Uterus (tissue), 4 donors: Measurements from ENCODE around the gene TMPRSS3. TPM values are rescaled to one million over a fixed set of nuclear protein-coding genes. Genes with fewer than 3 reads are reported as not detected.

Source experiments
- DNase-seq, 2 donors: peaks; one replicate each; pipeline ENCODE4 v3.0.0-alpha.2; 2019 to 2020
- H3K27ac ChIP-seq, 2 donors: fragments of 200-600 bp; sonication (generic); 1 replicate in 1 of 2; 2 replicates in 1 of 2; pipeline ENCODE4 v1.5.1; 2016 to 2018
- H3K27me3 ChIP-seq, 2 donors: fragments of 200-600 bp; sonication (generic); one replicate each; pipeline ENCODE4 v1.5.1; 2018 to 2019; ENCODE audit warnings: control low read depth in 1 of 2
- H3K36me3 ChIP-seq, 2 donors: fragments of 200-600 bp; sonication (generic); one replicate each; pipeline ENCODE4 v1.5.1; 2019; ENCODE audit warnings: control low read depth in 1 of 2
- H3K4me1 ChIP-seq, 2 donors: fragments of 200-600 bp; sonication (generic); one replicate each; pipeline ENCODE4 v1.5.1; 2018 to 2019; ENCODE audit warnings: control low read depth in 1 of 2
- H3K4me3 ChIP-seq, 2 donors: fragments of 200-600 bp; sonication (generic); 1 replicate in 1 of 2; 2 replicates in 1 of 2; pipeline ENCODE4 v1.5.1; 2018 to 2019; ENCODE audit warnings: mild to moderate bottlenecking in 1 of 2
- H3K9me3 ChIP-seq, 2 donors: fragments of 200-600 bp; sonication (generic); one replicate each; pipeline ENCODE4 v1.5.1; 2019; ENCODE audit warnings: control low read depth in 1 of 2
- POLR2A ChIP-seq, 2 donors: fragments of 450-650 bp; IDR thresholded peaks; one replicate each; pipeline ENCODE4 v1.6.1; 2016; ENCODE audit warnings: antibody characterized with exemption in 2 of 2, mild to moderate bottlenecking in 1 of 2, moderate library complexity in 1 of 2
- intact Hi-C: fragments of 100-400 bp; cut with DNase I; formaldehyde crosslinking; loops from one replicate; pipeline ENCODE4 v1.15.1; 2023; ENCODE audit warnings: low total_unique reads
- total RNA-seq, 4 donors: library from RNA; depleted of rRNA in 3 of 4; stranded (reverse); fragments of >200 nt in 3 of 4; gene quantifications; one replicate each; pipeline versions ENCODE4 v1.1.0 to v1.2.4, GENCODE V29; 2014 to 2023
- TF ChIP-seq, protein P1 (sequence below), 4 experiments: fragments of 200-600 bp in 2 of 4; fragments of 450-650 bp in 2 of 4; sonication (generic) in 2 of 4; IDR thresholded peaks; one replicate each; pipeline ENCODE4 v1.5.1; 2016 to 2019; ENCODE audit warnings: antibody characterized with exemption in 4 of 4, mild to moderate bottlenecking in 2 of 4, moderate library complexity in 1 of 4
- donor health status: DM: yes; HTN: yes; CAD: no.

Gene TMPRSS3
- total RNA-seq, 4 donors from 2014 or later: 0.18 to 4.4 TPM; not detected in 2

DNA sequence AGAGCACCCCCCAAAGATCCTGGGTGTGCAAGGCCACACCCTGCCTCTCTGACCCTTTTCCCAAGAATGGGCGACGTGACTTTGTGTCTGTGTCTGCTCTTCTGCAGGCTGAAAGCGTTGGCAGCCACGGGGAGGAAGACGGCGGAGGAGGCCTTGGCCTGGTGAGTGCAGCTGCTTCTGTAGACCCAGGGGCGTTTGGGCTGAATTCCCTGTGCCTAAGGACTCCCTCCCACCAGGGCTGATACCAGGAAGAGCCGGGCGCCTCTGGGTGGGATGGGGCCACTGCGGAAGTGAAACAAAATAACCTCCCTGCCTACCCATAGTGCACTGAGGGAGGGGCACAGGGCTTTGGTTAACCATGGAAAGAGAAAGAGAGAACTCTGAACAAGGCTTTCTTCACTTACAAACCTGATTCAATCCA lies 10.4 kb upstream of the TMPRSS3 start:
- DNase-seq: no peak
- intact Hi-C loops: no loop called here

DNA sequence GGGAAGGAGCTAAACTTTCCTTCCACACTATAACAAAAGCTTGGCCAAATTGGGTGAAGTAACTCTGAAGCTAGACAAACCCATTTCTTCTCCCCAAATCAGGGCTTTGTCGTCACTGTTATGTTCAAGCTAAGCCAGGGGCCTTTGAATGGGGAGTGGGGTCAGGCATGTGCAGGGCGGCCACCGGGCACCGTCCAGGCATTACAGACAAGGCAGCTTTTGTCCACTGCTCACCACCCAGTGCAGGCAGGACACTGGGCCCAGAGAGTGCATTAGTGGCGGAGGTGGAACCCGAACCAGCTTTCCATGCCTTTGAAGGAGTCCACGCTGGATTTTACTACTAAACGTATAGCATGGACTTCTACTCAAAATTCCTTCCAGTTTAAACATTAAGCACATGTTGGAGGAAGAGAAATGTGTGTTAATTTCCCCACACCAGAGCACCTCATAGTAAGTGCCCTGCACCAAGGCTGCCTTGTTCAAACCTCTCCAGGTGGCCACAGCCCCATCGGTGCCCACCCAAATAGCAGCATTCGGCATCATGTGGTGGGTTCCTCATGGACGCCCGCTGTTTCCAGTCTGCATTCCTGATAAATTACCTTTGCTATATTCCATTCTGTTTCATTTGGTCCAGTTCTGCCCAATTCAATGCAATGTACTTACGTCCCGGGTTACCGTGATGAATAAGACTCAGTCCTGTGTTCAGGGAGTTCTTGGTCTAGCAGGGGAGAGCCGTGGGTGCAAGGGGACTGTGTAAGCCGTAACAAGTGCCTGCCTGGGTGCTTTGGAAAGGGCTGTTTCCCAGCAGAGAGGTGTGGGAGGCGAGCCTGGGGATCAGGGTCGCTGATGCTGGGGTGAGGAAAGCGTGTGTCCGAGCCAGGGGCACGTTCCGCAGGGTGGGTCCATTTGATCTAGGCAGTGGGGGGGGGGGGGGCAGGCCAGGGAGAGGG lies 9.5 kb upstream of the TMPRSS3 start:
- no peak for DNase-seq
- TF ChIP-seq, protein P1, sequence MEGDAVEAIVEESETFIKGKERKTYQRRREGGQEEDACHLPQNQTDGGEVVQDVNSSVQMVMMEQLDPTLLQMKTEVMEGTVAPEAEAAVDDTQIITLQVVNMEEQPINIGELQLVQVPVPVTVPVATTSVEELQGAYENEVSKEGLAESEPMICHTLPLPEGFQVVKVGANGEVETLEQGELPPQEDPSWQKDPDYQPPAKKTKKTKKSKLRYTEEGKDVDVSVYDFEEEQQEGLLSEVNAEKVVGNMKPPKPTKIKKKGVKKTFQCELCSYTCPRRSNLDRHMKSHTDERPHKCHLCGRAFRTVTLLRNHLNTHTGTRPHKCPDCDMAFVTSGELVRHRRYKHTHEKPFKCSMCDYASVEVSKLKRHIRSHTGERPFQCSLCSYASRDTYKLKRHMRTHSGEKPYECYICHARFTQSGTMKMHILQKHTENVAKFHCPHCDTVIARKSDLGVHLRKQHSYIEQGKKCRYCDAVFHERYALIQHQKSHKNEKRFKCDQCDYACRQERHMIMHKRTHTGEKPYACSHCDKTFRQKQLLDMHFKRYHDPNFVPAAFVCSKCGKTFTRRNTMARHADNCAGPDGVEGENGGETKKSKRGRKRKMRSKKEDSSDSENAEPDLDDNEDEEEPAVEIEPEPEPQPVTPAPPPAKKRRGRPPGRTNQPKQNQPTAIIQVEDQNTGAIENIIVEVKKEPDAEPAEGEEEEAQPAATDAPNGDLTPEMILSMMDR (IDR thresholded peaks at IDR 0.05): no peak
- no peak for TF ChIP-seq POLR2A (IDR thresholded peaks at IDR 0.05)
- no peaks in the 10 kb centered on the region for H3K4me1 ChIP-seq
- intact Hi-C loops: no loop called here
- H3K36me3 ChIP-seq: no peaks in the 10 kb centered on the region
- H3K27me3 ChIP-seq: no peaks in the 10 kb centered on the region
- no peaks in the 10 kb centered on the region for H3K9me3 ChIP-seq
- H3K27ac ChIP-seq: no peak overlapping the region
- no peak overlapping the region for H3K4me3 ChIP-seq

More for the DNA sequence above, 10.4 kb upstream of the TMPRSS3 start:
- H3K36me3 ChIP-seq: no peaks in the 10 kb centered on the region
- no peaks in the 10 kb centered on the region for H3K27me3 ChIP-seq
- H3K9me3 ChIP-seq: no peaks in the 10 kb centered on the region
- no peak overlapping the region for H3K27ac ChIP-seq
- no peaks in the 10 kb centered on the region for H3K4me1 ChIP-seq
- TF ChIP-seq, protein P1 (IDR thresholded peaks at IDR 0.05): no peak
- no peak for TF ChIP-seq POLR2A (IDR thresholded peaks at IDR 0.05)
- no peak overlapping the region for H3K4me3 ChIP-seq

DNA sequence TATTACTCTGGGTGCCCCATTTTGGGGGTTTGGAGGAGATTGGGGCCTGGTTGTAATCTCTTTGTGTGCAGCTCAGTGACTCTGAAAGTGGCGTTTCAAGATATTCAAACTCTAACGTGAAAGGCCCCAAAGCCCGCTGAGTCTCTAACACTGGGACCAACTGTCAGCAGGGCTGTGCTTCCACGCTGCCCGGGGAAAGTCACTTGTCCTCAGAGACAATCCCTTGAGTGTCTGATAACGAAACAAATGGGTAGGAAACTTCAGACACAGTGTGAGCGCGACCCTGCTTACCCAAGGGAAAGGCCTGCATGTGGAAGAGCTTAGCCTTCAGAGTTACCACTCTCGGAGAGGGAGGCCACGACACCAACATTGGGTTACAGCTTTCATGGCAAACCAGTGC lies 8.7 kb upstream of the TMPRSS3 start:
- H3K4me1 ChIP-seq: no peaks in the 10 kb centered on the region
- H3K4me3 ChIP-seq: no peak overlapping the region
- no peak for DNase-seq
- H3K9me3 ChIP-seq: no peaks in the 10 kb centered on the region
- no peaks in the 10 kb centered on the region for H3K36me3 ChIP-seq
- intact Hi-C loops: no loop called here
- no peak overlapping the region for H3K27ac ChIP-seq
- no peak for TF ChIP-seq POLR2A (IDR thresholded peaks at IDR 0.05)
- H3K27me3 ChIP-seq: no peaks in the 10 kb centered on the region

DNA sequence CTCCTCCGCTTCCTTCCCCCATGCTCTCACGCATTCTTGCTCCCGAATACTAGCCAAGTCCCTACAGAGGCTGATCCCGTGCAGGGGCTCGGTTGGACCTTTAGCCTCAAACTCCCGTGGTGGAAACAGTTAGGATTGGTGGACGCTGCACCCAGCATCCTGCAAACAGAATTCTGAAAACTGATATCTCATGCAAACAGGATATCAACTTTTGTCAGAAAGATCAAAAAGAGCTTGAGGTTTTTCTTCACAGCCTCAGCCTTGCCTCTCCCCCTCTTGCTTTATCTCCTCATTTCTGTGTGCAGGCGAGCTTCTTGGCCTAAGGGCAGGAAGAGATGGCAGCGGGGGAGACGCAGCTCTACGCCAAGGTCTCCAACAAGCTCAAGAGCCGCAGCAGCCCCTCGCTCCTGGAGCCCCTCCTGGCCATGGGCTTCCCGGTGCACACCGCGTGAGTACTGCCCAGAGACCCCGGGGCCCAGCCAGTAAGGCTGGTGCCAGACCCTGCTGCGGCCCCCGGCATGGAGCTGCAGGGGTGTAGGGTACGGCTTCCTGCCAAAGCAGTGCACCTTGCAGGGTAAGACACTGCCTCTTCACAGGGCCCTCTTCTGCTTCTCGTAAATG lies 7.9 kb upstream of the TMPRSS3 start, which contains the start of gene UBASH3A:
UBASH3A (plus strand) TSS at position 292 of the 621 bp plus-strand sequence; CDS start at position 336, 44 bp downstream.
- no peak for TF ChIP-seq POLR2A (IDR thresholded peaks at IDR 0.05)
- TF ChIP-seq, protein P1 (IDR thresholded peaks at IDR 0.05): no peak
- Histone ChIP-seq H3K9me3 (no peaks in the 10 kb centered on the region), H3K27ac (no peak within 1 kb of the TSS), H3K36me3 (no peaks in the 10 kb centered on the region), H3K27me3 (no peaks in the 10 kb centered on the region), H3K4me3 (no peak within 1 kb of the TSS), H3K4me1 (no peaks in the 10 kb centered on the region)
- DNase-seq: no peak
- intact Hi-C loops: no loop called here

GRCh38 chr21:42401820-42402251 lies 6.0 kb upstream of the TMPRSS3 start:
- Histone ChIP-seq H3K36me3 (no peaks in the 10 kb centered on the region), H3K4me3 (no peak overlapping the region), H3K4me1 (no peaks in the 10 kb centered on the region), H3K27me3 (no peaks in the 10 kb centered on the region), H3K9me3 (no peaks in the 10 kb centered on the region), H3K27ac (no peak overlapping the region)
- no peak for DNase-seq
- intact Hi-C loops: no loop called here
- TF ChIP-seq, protein P1 (IDR thresholded peaks at IDR 0.05): no peak
- TF ChIP-seq POLR2A (IDR thresholded peaks at IDR 0.05): no peak
